ENCODE data around the gene LRRC57.

Gene LRRC57

GRCh38 chr15:42510258-42511006 lies 38.2 kb downstream of the LRRC57 start:
- peak overlapping the region; percentile 42 to 61 for H3K27ac ChIP-seq
- H3K27me3 ChIP-seq: no peaks in the 10 kb centered on the region
- intact Hi-C loops (cut with DNase I; ENCODE audit: low total_unique reads): no loop called here
- H3K9me3 ChIP-seq: no peaks in the 10 kb centered on the region
- peak overlapping the region in 1 of 2 donors; percentile 12 for H3K4me3 ChIP-seq
- no peak for DNase-seq
- H3K36me3 ChIP-seq: peaks cover 11 to 19% (median 16%) of the 10 kb centered on the region in 3 donors
- TF ChIP-seq CTCF (IDR thresholded peaks at IDR 0.05): no peak
- peaks cover 0 to 38% (median 9%) of the 10 kb centered on the region in 4 donors for H3K4me1 ChIP-seq

GRCh38 chr15:42508263-42508690 lies 40.3 kb downstream of the LRRC57 start:
- no peak overlapping the region for H3K27ac ChIP-seq
- H3K4me3 ChIP-seq: no peak overlapping the region
- peaks cover 0 to 51% (median 9%) of the 10 kb centered on the region in 4 donors for H3K4me1 ChIP-seq
- intact Hi-C loops (cut with DNase I; ENCODE audit: low total_unique reads): no loop called here
- H3K27me3 ChIP-seq: no peaks in the 10 kb centered on the region
- H3K36me3 ChIP-seq: no peaks in the 10 kb centered on the region
- DNase-seq: no peak
- no peak for TF ChIP-seq CTCF (IDR thresholded peaks at IDR 0.05)
- no peaks in the 10 kb centered on the region for H3K9me3 ChIP-seq

- no peak for DNase-seq
- no peaks in the 10 kb centered on the region for H3K27me3 ChIP-seq
These were observed 41.1 kb downstream of the LRRC57 start for GRCh38 chr15:42507514-42507913.

GRCh38 chr15:42504631-42505030 lies 44.0 kb downstream of the LRRC57 start:
- H3K4me3 ChIP-seq: no peak overlapping the region
- no peaks in the 10 kb centered on the region for H3K9me3 ChIP-seq
- H3K27me3 ChIP-seq: no peaks in the 10 kb centered on the region
- intact Hi-C loops (cut with DNase I; ENCODE audit: low total_unique reads): no loop called here
- H3K36me3 ChIP-seq: no peaks in the 10 kb centered on the region
- no peak for TF ChIP-seq CTCF (IDR thresholded peaks at IDR 0.05)
- H3K27ac ChIP-seq: peak overlapping the region in 1 of 2 donors; percentile 48
- H3K4me1 ChIP-seq: peaks cover 0 to 55% (median 10%) of the 10 kb centered on the region in 4 donors
- no peak for DNase-seq

More at GRCh38 chr15:42507514-42507913, 41.1 kb downstream of the LRRC57 start:
- intact Hi-C loops (cut with DNase I; ENCODE audit: low total_unique reads): no loop called here
- H3K36me3 ChIP-seq: no peaks in the 10 kb centered on the region
- no peak overlapping the region for H3K4me3 ChIP-seq
- H3K9me3 ChIP-seq: no peaks in the 10 kb centered on the region
- H3K4me1 ChIP-seq: peaks cover 0 to 53% (median 9%) of the 10 kb centered on the region in 4 donors
- no peak for TF ChIP-seq CTCF (IDR thresholded peaks at IDR 0.05)
- H3K27ac ChIP-seq: no peak overlapping the region

- Histone ChIP-seq H3K36me3 (no peaks in the 10 kb centered on the region), H3K4me1 (peaks cover 0 to 63% (median 12%) of the 10 kb centered on the region in 4 donors), H3K27ac (no peak overlapping the region), H3K27me3 (no peaks in the 10 kb centered on the region), H3K9me3 (no peaks in the 10 kb centered on the region), H3K4me3 (no peak overlapping the region)
- intact Hi-C loops (cut with DNase I; ENCODE audit: low total_unique reads): no loop called here
- DNase-seq: no peak
- TF ChIP-seq CTCF (IDR thresholded peaks at IDR 0.05): no peak
These were observed 44.8 kb downstream of the LRRC57 start for GRCh38 chr15:42503825-42504224.
